Activated T-cell treated with anti-CD3 and anti-CD28 coated beads for 1 hour (primary cell): ENCODE results near the gene STXBP1.
"Not testable (repeated sequence)": the region's sequence is repeated elsewhere in the genome, so short reads cannot be mapped to it uniquely, and the experiment has no call there.

Experiments used
- DNase-seq: peaks from one replicate; pipeline ENCODE4 v3.0.0-alpha.2; 2020; ENCODE audit warnings: low read depth

STXBP1 gene

DNA sequence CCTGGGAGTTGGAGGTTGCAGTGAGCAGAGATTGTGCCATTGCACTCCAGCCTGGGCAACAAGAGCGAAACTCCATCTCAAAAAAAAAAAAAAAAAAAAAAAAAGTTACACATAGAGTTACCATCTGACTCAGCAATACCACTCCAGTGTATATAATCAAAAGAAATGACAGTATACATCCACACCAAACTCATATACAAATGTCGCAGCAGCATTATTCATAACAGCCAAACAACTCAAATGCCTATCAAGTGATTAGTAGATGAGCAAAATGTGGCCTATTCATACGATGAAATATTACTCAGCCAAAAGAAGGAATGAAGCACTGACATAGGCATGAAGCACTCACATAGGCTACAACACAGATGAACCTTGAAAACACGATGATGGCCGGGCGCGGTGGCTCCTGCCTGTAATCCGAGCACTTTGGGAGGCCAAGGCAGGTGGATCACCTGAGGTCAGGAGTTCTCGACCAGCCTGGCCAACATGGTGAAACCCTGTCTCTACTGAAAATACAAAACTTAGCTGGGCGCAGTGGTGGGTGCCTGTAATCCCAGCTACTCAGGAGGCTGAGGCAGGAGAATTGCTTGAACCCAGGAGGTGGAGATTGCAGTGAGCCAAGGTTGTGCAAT is 9.4 kb downstream of the STXBP1 start:
- not testable (repeated sequence) for DNase-seq

- no peak for DNase-seq
Observed at GRCh38 chr9:127626752-127627493, 14.8 kb downstream of the STXBP1 start.

DNA sequence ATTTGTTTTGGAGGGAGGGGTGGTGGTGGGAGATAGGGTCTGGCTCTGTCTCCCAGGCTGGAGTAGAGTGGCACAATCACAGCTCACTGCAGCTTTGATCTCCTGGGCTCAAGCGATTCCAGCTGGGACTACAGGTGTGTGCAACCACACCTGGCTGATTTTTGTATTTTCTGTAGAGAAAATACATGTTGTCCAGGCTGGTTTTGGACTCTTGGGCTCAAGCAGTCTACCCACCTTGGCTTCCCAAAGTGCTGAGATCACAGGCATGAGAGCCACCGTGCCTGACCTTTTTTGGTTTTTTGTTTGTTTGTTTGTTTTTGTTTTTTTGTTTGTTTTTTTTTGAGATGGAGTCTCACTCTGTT is 15.4 kb downstream of the STXBP1 start:
- no peak for DNase-seq

- no peak for DNase-seq
Observed at GRCh38 chr9:127628758-127629467, 16.8 kb downstream of the STXBP1 start.

DNA sequence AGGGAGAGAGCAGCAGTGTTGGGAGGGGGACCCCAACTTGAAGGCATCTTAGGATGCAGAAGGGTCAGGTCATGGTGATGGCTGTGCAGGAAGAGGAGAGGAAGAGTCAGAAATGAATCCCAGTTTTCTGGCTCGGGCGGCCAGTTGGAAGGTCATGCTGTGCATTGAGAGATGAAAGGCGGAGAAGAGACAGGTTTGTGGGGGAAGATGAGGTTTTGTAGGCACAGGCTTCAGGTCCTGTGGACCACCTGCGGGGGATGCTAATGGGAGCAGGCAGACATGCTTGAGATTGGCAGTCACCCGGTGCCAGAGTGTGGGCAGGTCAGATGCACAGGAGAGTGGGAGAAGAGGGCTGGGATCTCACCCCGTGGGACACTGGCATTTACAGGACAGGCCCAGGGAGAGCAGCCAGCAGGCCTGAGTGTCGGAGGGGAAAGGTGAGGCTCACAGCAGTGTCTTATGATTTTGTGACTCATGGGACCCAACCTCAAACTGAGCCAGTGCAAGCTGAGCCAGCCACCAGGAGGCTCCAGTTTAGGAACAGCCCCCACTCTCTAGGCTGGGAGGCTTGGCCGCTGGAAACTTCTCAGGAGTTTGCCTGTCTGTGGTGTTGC is 17.5 kb downstream of the STXBP1 start:
- no peak for DNase-seq

DNA sequence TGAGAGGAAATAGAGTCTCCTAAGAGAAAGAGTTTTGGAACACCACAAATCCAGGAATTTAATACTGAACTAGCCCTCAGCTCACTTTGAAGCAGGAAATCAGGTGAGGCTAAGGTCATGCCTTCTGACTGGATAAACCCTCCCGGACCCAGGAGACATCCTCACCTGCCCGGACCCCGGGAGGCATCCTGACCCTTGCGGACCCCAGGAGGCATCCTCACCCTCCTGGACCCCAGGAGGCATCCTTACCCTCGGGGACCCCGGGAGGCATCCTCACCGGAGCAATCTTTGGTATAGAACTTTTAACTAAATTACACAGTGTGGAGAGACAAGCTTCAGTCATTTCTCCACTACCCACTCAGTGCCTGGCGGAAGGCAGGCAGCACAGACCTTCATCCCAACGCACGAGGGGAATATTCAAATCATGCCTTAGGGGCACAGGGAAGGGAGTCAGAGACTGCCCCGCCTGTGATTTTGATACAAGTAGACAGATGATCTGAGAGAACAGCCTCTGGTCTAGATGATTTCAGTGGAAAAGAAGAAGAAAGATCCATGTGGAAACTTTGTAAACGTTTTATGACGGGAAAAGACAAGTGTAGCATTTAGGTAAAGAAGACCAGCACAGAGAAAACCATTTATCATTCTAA is 21.3 kb downstream of the STXBP1 start:
- DNase-seq = no peak

DNA sequence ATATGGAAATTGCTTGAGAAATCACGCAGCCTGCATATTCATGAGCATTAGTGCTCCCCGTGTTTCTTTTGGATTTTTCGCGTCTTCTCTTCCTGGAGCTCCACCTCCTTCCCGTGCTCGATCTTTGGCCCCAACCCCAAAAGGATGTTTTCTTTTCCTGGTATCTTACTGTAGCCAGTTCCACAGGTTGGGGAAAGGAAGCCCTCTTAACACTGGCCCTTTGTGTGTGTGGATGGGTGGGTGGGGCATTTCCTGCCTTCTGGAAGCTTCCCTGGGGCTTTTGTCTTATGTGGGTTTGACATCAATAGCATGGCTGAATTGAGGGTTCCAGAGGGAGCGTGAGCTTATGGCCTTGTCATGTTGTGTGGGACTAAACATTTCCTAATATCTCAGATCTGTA is 21.9 kb downstream of the STXBP1 start:
- no peak for DNase-seq

GRCh38 chr9:127634698-127635097 is 22.6 kb downstream of the STXBP1 start:
- no peak for DNase-seq

DNA sequence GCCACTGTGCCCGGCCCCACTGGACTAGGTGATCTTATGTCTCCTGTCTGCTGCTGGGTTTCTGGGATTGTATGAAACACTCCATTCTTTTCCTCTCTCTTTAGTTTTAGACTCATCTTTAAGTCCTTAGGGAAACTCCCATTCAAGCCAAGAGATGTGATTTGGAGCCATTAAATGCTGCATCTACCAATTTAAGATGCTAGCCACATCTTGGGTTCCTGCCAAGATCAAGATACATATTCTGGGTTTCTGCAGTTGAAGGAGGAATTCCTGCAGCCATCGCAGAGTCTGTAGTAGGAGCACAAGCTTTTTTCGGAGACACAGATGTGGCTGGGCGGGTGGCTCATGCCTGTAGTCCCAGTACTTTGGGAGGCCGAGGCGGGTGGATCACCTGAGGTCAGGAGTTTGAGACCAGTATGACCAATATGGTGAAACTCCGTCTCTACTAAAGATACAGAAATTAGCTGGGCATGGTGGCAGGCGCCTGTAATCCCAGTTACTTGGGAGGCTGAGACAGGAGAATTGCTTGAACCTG is 23.2 kb downstream of the STXBP1 start:
- no peak for DNase-seq

DNA sequence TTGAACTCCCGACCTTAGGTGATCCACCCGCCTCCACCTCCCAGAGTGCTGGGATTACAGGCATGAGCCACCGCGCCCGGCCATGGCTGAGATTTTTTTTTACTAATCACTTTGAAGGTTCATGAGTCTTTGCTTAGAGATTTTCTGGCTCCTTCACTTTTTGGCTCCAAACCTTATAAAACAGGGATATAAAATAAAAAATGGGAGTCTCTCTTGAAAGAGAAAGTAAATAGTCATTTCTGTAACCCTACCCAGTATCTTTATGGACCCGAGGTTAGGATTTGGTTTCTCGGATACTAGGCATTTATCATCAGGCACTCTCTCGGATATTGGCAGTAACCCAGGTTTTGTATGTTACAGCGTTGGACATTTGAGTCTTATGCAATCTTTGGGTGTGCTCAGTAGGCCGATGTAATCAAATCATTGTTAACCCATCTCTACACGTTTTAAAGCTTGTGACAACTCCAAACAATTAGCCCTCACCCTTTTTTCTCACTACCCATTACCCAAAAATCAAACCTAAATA is 25.3 kb downstream of the STXBP1 start:
- no peak for DNase-seq

DNA sequence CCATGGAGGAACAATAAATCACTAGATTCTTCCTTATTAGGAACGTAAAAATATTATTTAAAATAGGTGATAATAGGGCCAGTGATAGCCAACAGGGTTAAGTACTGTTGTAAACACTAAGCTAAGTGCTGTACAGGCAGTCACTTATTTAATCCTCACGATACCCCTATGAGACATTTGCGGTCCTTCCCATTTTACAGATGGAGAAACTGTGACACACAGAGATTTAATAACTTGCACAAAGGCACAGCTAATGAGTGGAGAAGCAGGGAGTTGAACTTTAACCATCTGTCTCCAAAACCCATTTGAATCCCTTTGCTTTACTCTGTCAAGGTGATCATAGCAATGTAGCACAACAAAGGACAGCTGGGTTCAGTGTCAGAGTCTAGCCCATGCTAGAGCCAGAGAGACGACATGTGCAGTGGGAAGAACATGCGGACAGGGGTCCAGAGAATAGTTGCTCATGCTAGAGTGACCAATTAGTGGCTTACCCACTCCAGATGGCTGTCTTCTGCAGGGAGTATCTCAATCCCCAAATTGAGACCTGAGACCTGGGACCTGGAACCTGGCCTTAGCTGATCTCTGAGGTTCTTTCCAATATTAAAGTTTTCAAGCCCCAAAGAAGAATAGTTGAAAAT is 28.9 kb downstream of the STXBP1 start:
- no peak for DNase-seq

GRCh38 chr9:127642082-127642740 is 30.1 kb downstream of the STXBP1 start:
- no peak for DNase-seq

- no peak for DNase-seq
Observed at GRCh38 chr9:127644146-127644827, 32.2 kb downstream of the STXBP1 start.

GRCh38 chr9:127644943-127645342 is 32.9 kb downstream of the STXBP1 start:
- no peak for DNase-seq

GRCh38 chr9:127647451-127647850 is 35.4 kb downstream of the STXBP1 start:
- DNase-seq = no peak

GRCh38 chr9:127650518-127650917 is 38.4 kb downstream of the STXBP1 start:
- DNase-seq = no peak

GRCh38 chr9:127651697-127652610 is 39.9 kb downstream of the STXBP1 start:
- DNase-seq = no peak

DNA sequence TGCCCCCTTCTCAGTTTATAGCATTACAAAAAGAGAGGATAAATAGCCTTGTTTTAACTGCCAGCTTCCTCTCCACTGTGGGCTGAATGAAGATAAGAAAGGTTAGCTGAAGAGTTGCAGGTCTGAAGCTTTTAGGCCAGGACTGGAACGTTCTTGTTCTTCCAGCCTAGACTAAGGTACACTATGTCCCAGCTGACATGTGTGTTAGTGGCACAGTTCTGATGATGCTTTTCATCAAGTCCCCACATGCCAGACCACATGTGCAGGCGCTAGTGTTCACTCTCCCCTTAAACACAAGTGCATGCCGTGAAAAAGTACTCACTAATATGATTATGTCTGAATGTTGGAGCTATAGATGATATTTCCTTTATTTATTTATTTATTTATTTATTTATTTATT is 40.7 kb downstream of the STXBP1 start:
- no peak for DNase-seq

- no peak for DNase-seq
Observed at GRCh38 chr9:127654619-127655018, 42.5 kb downstream of the STXBP1 start.
